A673 (cell line): ENCODE data around the gene UGT1A8.

Source experiments
- EZH2 ChIP-seq: fragments of 200-600 bp; sonication (generic); IDR thresholded peaks from 2 replicates; pipeline ENCODE4 v1.6.1; 2017; ENCODE audit warnings: borderline replicate concordance, low read depth, mild to moderate bottlenecking, mixed read lengths, antibody characterized with exemption, low read length; ENCODE audit not compliant: poor library complexity, severe bottlenecking
- TF ChIP-seq, protein P1 (sequence below): fragments of 300-800, 200-600 bp; sonication (generic); conservative IDR thresholded peaks from 2 replicates; pipeline ENCODE4 v1.5.1; 2017; ENCODE audit warnings: low read depth, mild to moderate bottlenecking, antibody characterized with exemption, low read length, moderate library complexity, mixed read lengths

DNA sequence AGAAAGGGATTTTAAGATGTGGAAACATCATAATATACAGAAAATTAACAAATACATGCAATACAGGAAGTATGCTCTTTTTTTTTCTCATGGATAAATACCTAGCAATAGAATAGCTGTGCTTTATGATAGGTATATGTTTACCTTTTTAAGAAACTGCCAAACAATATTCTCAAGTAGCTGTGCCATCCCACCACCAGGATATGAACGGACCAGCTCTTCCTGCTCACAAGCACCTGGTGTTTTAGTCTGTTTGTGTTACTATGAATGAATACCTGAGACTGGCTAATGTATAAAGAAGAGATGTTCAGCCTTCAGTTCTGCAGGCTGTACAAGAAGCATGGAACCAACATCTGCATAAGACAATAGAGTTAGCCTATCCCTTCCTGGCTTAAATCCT, 19.9 kb upstream of the UGT1A8 start:
- TF ChIP-seq, protein P1, sequence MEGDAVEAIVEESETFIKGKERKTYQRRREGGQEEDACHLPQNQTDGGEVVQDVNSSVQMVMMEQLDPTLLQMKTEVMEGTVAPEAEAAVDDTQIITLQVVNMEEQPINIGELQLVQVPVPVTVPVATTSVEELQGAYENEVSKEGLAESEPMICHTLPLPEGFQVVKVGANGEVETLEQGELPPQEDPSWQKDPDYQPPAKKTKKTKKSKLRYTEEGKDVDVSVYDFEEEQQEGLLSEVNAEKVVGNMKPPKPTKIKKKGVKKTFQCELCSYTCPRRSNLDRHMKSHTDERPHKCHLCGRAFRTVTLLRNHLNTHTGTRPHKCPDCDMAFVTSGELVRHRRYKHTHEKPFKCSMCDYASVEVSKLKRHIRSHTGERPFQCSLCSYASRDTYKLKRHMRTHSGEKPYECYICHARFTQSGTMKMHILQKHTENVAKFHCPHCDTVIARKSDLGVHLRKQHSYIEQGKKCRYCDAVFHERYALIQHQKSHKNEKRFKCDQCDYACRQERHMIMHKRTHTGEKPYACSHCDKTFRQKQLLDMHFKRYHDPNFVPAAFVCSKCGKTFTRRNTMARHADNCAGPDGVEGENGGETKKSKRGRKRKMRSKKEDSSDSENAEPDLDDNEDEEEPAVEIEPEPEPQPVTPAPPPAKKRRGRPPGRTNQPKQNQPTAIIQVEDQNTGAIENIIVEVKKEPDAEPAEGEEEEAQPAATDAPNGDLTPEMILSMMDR = no peak
- TF ChIP-seq EZH2 = no peak
